Retina (tissue), 1 donor: ENCODE data around the gene TLE3.
A peak's percentile ranks its signal among the peaks of the same experiment; 100 is the strongest.

Experiments
- DNase-seq: peaks from one replicate; pipeline ENCODE4 v3.0.0-alpha.2; 2016

TLE3 gene

GRCh38 chr15:70047386-70048197 lies 50.1 kb downstream of the TLE3 start:
- DNase-seq, result no peak

- no peak for DNase-seq
These were observed 50.9 kb downstream of the TLE3 start for GRCh38 chr15:70046679-70047369.

GRCh38 chr15:70045045-70045444 lies 52.7 kb downstream of the TLE3 start:
- DNase-seq, result no peak

- no peak for DNase-seq
These were observed 53.5 kb downstream of the TLE3 start for GRCh38 chr15:70044168-70044567.

GRCh38 chr15:70043590-70043989 lies 54.1 kb downstream of the TLE3 start:
- no peak for DNase-seq

- no peak for DNase-seq
These were observed 55.0 kb downstream of the TLE3 start for GRCh38 chr15:70042553-70043214.

GRCh38 chr15:70039917-70040316 lies 57.8 kb downstream of the TLE3 start:
- no peak for DNase-seq

- DNase-seq, result no peak
These were observed 58.9 kb downstream of the TLE3 start for GRCh38 chr15:70038730-70039392.

GRCh38 chr15:70037292-70037640 lies 60.5 kb downstream of the TLE3 start:
- DNase-seq, result no peak

- no peak for DNase-seq
These were observed 61.0 kb downstream of the TLE3 start for GRCh38 chr15:70036585-70037291.

- no peak for DNase-seq
These were observed 62.0 kb downstream of the TLE3 start for GRCh38 chr15:70035719-70036077.

- DNase-seq, result no peak
These were observed 62.5 kb downstream of the TLE3 start for GRCh38 chr15:70035051-70035718.

- no peak for DNase-seq
These were observed 63.1 kb downstream of the TLE3 start for GRCh38 chr15:70034596-70034995.

- DNase-seq, result peak; percentile 32
These were observed 63.6 kb downstream of the TLE3 start for GRCh38 chr15:70034141-70034540.

GRCh38 chr15:70033529-70034140 lies 64.1 kb downstream of the TLE3 start:
- peak; percentile 93 for DNase-seq

GRCh38 chr15:70033109-70033508 lies 64.6 kb downstream of the TLE3 start:
- no peak for DNase-seq

GRCh38 chr15:70032509-70032908 lies 65.2 kb downstream of the TLE3 start:
- DNase-seq, result no peak

- no peak for DNase-seq
These were observed 66.0 kb downstream of the TLE3 start for GRCh38 chr15:70031713-70032112.

GRCh38 chr15:70031261-70031660 lies 66.5 kb downstream of the TLE3 start:
- DNase-seq, result no peak

- DNase-seq, result no peak
These were observed 66.9 kb downstream of the TLE3 start for GRCh38 chr15:70030851-70031250.

GRCh38 chr15:70029297-70029701 lies 68.4 kb downstream of the TLE3 start:
- DNase-seq, result peak; percentile 14

GRCh38 chr15:70027518-70027917 lies 70.2 kb downstream of the TLE3 start:
- no peak for DNase-seq
